Measurements from ENCODE around the gene STX12. TPM values are rescaled to one million over a fixed set of nuclear protein-coding genes. Genes with fewer than 3 reads are reported as not detected.
"Not testable (repeated sequence)": the region's sequence is repeated elsewhere in the genome, so short reads cannot be mapped to it uniquely, and the experiment has no call there.

Gene STX12
- total RNA-seq, 2 experiments from 2014 or later: 31.9 to 35.7 TPM

DNA sequence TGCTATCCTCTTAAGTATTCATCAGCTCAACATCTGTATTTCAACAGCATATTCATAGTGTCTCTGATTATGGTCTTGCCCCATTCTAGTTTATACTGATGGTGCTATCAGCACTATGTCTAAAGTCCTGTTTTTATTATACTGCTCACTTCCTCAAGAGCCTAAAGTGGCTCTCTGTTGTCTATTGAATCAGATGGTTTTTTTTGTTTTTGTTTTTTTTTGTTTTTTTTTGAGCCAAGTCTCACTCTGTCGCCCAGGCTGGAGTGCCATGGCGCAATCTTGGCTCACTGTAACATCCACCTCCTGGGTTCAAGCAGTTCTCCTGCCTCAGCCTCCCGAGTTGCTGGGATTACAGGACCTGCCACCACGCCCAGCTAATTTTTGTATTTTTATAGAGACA is 6.1 kb downstream of the STX12 start:
- peaks cover 11% of the 10 kb centered on the region for H3K36me3 Mint-ChIP-seq (ENCODE audit: low read depth)
- no peak overlapping the region for H3K27ac Mint-ChIP-seq
- no peaks in the 10 kb centered on the region for H3K27me3 Mint-ChIP-seq (ENCODE audit: low read depth)
- H3K4me3 Mint-ChIP-seq: no peak overlapping the region
- no peak for DNase-seq
- no peaks in the 10 kb centered on the region for H3K9me3 Mint-ChIP-seq
- CTCF ChIA-PET: no interaction called here
- H3K4me1 Mint-ChIP-seq (ENCODE audit: low read depth): peaks cover 32% of the 10 kb centered on the region
- intact Hi-C loops (cut with micrococcal nuclease): no loop called here

DNA sequence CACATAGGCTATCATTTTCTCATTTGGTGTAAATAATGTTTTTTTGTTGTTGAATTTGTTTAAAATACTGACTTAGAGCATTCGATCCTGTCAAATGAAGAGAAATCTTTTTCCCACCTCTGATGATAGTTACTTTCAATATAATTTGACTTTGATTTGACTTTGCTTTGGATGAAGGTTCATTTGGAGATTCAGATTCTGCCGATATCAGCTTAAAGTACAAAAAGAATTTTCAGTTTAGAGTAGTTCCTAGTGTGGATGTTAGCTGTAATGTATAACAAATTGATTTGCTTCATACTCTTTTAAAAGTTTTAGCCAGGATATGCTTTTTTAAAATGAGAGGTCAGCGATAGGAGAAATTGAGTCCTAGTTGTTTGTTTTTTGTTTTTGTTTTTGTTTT is 9.9 kb downstream of the STX12 start:
- no peaks in the 10 kb centered on the region for H3K27me3 Mint-ChIP-seq (ENCODE audit: low read depth)

DNA sequence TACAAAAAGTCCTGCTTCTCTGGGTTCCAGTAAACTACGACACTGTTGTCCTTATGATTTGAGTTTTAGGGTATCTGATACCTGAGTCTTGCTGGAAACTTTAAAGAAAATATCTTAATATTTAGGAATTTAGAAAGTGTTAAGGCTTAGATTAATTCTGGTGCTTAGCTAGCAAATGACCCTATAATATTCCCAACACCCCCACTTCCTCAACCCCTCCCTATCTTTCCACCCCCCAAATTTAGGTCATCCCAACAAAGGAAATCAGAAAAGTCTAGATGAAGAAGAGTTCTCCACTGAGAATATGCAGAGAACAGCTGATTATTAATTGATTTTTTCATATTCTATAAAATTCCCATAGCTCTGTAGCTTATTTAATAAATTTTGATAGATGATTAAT is 11.7 kb downstream of the STX12 start:
- H3K4me1 Mint-ChIP-seq (ENCODE audit: low read depth): peaks cover 18% of the 10 kb centered on the region
- CTCF ChIA-PET: no interaction called here
- no peak overlapping the region for H3K27ac Mint-ChIP-seq
- no peaks in the 10 kb centered on the region for H3K9me3 Mint-ChIP-seq
- no peaks in the 10 kb centered on the region for H3K27me3 Mint-ChIP-seq (ENCODE audit: low read depth)
- intact Hi-C loops (cut with micrococcal nuclease): no loop called here
- H3K4me3 Mint-ChIP-seq: no peak overlapping the region
- peaks cover 3% of the 10 kb centered on the region for H3K36me3 Mint-ChIP-seq (ENCODE audit: low read depth)
- no peak for DNase-seq

More for the DNA sequence above, 9.9 kb downstream of the STX12 start:
- no peaks in the 10 kb centered on the region for H3K9me3 Mint-ChIP-seq
- no peak for DNase-seq
- no peak overlapping the region for H3K4me3 Mint-ChIP-seq
- CTCF ChIA-PET: interaction anchor here (1.3 kb wide), 1 partner anchor 226 kb away, joined by 3 read pairs; no protein-coding TSS in a partner anchor
- no peak overlapping the region for H3K27ac Mint-ChIP-seq
- H3K36me3 Mint-ChIP-seq (ENCODE audit: low read depth): peaks cover 5% of the 10 kb centered on the region
- H3K4me1 Mint-ChIP-seq (ENCODE audit: low read depth): peaks cover 25% of the 10 kb centered on the region
- intact Hi-C loops (cut with micrococcal nuclease): no loop called here

DNA sequence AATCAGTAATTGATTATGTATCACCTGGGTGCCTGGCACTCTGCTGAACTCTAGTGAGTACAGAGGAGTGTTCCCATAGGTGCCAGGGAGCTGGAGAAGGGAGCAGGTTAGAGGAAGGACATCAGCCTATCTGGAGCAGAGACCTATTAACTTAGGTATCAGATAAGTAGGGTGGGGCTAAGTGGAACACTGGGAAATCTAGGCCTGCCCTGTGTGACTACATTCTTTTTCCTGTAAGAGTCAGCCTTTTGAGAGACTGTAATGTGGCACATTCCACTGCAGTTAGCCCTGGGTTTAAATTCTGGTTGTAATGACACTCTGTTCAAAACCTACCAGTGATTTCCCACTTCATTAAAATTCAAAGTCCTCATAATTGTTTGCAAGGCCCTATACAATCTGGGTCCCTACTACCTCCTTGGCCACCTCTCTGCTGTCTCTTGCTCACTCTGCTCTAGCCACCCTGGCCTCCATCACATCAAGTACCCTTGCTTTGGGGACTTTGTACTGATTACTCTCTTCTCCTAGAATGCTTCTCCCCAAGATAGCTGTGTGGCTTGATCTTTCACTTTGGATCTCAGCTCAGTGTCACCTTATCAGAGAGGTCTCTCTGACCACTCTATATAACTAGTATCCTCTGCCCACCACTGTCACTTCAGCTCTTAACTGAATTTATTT is 12.9 kb downstream of the STX12 start:
- Mint-ChIP-seq H3K27me3 (ENCODE audit: low read depth) (no peaks in the 10 kb centered on the region), H3K27ac (no peak overlapping the region), H3K4me3 (no peak overlapping the region), H3K36me3 (ENCODE audit: low read depth) (peaks cover 9% of the 10 kb centered on the region), H3K9me3 (no peaks in the 10 kb centered on the region), H3K4me1 (ENCODE audit: low read depth) (peaks cover 16% of the 10 kb centered on the region)
- intact Hi-C loops (cut with micrococcal nuclease): no loop called here
- CTCF ChIA-PET: interaction anchor here (0.6 to 0.7 kb wide), 2 partner anchors 110 to 587 kb away, joined by 3 read pairs; no protein-coding TSS in a partner anchor
- DNase-seq: no peak

DNA sequence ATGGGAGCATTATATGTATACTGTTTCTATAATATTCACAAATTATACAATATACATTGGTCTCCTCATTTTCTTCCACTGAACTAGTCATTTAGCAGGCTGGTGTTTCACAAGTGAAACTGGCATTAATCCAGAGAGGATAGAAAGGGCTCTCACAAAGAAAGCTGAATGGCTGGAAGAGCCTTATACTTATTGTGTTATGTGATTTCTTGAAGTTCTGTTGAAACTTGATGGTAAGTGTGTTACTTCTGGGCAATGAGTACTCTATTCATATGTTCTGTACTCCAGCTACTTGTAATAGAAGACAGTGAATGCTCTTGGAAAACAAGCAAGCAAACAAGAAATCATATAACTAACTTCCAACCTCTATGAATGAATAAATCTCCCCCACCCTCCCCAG is 14.9 kb downstream of the STX12 start:
- Mint-ChIP-seq H3K36me3 (ENCODE audit: low read depth) (peaks cover 11% of the 10 kb centered on the region), H3K4me1 (ENCODE audit: low read depth) (peaks cover 15% of the 10 kb centered on the region), H3K4me3 (no peak overlapping the region), H3K27ac (no peak overlapping the region), H3K27me3 (ENCODE audit: low read depth) (no peaks in the 10 kb centered on the region), H3K9me3 (no peaks in the 10 kb centered on the region)
- DNase-seq: no peak
- intact Hi-C loops (cut with micrococcal nuclease): no loop called here
- CTCF ChIA-PET: interaction anchor here (0.5 kb wide), 1 partner anchor 24 kb away, joined by 3 read pairs; no protein-coding TSS in a partner anchor

DNA sequence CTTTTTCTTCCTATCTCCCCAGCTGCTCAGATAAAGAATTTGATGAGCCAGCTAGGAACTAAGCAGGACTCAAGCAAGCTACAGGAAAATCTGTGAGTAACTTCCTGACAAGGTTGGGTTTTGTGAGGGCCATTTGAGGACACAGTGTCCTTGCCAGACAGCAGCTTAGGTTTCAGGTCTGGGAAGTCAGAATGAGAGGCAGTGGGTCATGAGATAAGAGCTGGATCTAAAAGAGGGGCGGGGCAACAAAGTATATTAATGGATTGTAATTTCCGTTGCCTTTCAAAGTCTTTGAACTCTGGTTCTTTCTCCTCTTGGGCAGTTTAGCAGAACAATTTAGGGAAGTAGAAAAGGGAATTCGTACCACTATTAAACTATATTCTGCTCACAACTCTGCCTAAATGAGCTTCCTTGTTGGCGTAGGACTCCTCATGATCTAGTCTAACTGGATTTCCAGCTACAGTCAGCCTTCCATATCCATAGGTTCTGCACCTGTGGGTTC is 16.6 kb downstream of the STX12 start:
- Mint-ChIP-seq H3K27me3 (ENCODE audit: low read depth) (no peaks in the 10 kb centered on the region), H3K4me3 (no peak overlapping the region), H3K36me3 (ENCODE audit: low read depth) (peaks cover 15% of the 10 kb centered on the region), H3K27ac (no peak overlapping the region), H3K4me1 (ENCODE audit: low read depth) (peaks cover 13% of the 10 kb centered on the region), H3K9me3 (no peaks in the 10 kb centered on the region)
- intact Hi-C loops (cut with micrococcal nuclease): no loop called here
- DNase-seq: no peak
- CTCF ChIA-PET: interaction anchor here (1.2 kb wide), 1 partner anchor 127 kb away, joined by 3 read pairs; no protein-coding TSS in a partner anchor

DNA sequence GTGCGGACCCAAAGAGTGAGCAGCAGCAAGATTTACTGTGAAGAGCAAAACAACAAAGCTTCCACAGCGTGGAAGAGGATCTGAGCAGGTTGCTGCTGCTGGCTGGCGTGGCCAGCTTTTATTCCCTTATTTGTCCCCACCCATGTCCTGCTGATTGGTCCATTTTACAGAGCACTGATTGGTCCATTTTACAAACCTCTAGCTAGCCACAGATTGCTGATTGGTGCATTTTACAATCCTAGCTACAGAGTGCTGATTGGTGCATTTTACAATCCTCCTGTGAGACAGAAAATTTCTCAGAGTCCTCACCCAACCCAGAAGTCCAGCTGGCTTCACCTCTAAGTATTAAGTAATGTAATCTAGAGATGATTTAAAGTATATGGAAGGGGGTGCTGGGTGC is 17.3 kb downstream of the STX12 start:
- H3K27me3 Mint-ChIP-seq (ENCODE audit: low read depth); H3K27ac Mint-ChIP-seq; H3K4me1 Mint-ChIP-seq (ENCODE audit: low read depth); DNase-seq; H3K9me3 Mint-ChIP-seq; intact Hi-C loops (cut with micrococcal nuclease); H3K4me3 Mint-ChIP-seq: not testable (repeated sequence)
- peaks cover 19% of the 10 kb centered on the region for H3K36me3 Mint-ChIP-seq (ENCODE audit: low read depth)
- CTCF ChIA-PET: interaction anchor here (1.2 kb wide), 1 partner anchor 127 kb away, joined by 3 read pairs; no protein-coding TSS in a partner anchor

DNA sequence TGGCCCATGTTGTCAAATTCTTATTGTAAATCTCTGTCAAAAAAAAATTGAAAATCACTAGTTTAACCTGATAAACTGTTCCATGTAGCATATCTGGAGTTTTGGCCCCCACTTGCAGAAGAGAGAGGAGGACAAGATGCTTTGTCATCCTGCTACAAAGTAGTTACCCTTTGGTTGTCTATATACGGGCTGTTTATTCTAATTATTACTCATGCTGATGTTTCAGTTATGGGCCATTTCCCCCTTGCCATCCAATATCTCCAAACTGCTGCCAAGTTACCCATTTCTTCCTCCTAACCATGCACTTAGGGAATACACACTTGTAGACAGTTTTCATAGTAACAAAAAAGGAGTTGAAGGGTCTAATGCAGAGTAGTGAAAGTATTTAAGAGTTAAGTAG is 22.6 kb downstream of the STX12 start:
- no peak overlapping the region for H3K27ac Mint-ChIP-seq
- no peaks in the 10 kb centered on the region for H3K27me3 Mint-ChIP-seq (ENCODE audit: low read depth)
- H3K4me1 Mint-ChIP-seq (ENCODE audit: low read depth): peaks cover 5% of the 10 kb centered on the region
- no peak for DNase-seq
- H3K9me3 Mint-ChIP-seq: no peaks in the 10 kb centered on the region
- CTCF ChIA-PET: no interaction called here
- peaks cover 30% of the 10 kb centered on the region for H3K36me3 Mint-ChIP-seq (ENCODE audit: low read depth)
- intact Hi-C loops (cut with micrococcal nuclease): no loop called here
- H3K4me3 Mint-ChIP-seq: no peak overlapping the region

DNA sequence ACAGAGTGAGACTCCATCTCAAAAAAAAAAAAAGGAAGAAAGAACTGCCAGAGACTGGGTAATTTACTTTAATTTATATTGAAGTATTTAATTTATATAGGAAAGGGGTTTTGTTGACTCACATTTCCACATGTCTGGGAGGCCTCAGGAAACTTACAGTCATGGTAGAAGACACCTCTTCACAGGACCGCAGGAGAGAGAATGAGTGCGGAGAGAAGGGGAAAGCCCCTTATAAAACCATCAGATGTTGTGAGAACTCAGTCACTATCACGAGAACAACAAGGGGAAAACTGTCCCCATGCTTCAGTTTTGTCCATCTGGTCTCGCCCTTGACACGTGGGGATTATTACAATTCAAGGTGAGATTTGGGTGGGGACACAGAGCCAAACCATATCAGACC is 31.8 kb downstream of the STX12 start:
- Mint-ChIP-seq H3K27me3 (ENCODE audit: low read depth) (no peaks in the 10 kb centered on the region), H3K27ac (no peak overlapping the region), H3K4me3 (no peak overlapping the region), H3K9me3 (no peaks in the 10 kb centered on the region), H3K36me3 (ENCODE audit: low read depth) (peaks cover 24% of the 10 kb centered on the region), H3K4me1 (ENCODE audit: low read depth) (peaks cover 2% of the 10 kb centered on the region)
- intact Hi-C loops (cut with micrococcal nuclease): no loop called here
- no peak for DNase-seq
- CTCF ChIA-PET: interaction anchor here (0.6 kb wide), 1 partner anchor 152 kb away, joined by 3 read pairs; no protein-coding TSS in a partner anchor

DNA sequence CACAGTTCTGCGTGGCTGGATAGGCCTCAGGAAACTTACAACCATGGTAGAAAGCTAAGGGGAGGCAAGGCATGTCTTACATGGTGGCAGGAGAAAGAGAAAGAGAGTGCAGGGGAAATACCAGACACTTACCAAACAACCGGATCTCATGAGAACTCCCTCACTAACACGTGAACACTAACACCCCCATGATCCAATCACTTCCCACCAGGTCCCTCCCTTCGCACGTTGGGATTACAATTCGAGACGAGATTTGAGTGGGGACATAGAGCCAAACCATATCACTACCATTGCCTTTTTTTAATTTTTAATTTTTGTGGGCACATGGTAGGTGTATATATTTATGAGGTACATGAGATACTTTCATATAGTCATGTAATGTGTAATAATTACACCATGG is 33.7 kb downstream of the STX12 start:
- H3K36me3 Mint-ChIP-seq (ENCODE audit: low read depth): peaks cover 22% of the 10 kb centered on the region
- no peaks in the 10 kb centered on the region for H3K9me3 Mint-ChIP-seq
- intact Hi-C loops (cut with micrococcal nuclease): no loop called here
- peaks cover 2% of the 10 kb centered on the region for H3K4me1 Mint-ChIP-seq (ENCODE audit: low read depth)
- H3K4me3 Mint-ChIP-seq: no peak overlapping the region
- H3K27ac Mint-ChIP-seq: no peak overlapping the region
- no peak for DNase-seq
- CTCF ChIA-PET: no interaction called here
- no peaks in the 10 kb centered on the region for H3K27me3 Mint-ChIP-seq (ENCODE audit: low read depth)

DNA sequence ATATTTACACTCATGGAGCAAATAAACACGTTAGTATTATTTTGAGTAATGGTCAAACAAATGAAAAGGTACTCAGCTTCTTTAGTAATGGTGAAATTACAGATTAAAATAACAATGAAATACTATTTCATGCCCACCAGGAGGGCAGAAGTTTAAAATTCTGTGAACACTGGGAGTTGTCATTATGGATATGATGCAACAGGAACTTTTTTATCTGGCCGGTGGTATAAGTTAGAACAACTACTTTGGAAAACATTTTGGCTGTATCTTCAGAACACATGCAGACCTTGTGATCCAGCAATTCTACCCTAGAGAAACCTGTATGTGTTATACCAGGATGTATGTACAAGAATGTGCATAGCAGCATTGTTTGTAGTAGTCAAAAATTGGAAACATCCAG is 34.4 kb downstream of the STX12 start:
- H3K27ac Mint-ChIP-seq: no peak overlapping the region
- intact Hi-C loops (cut with micrococcal nuclease): no loop called here
- no peak overlapping the region for H3K4me3 Mint-ChIP-seq
- CTCF ChIA-PET: no interaction called here
- no peak for DNase-seq
- H3K27me3 Mint-ChIP-seq (ENCODE audit: low read depth): no peaks in the 10 kb centered on the region
- peaks cover 21% of the 10 kb centered on the region for H3K36me3 Mint-ChIP-seq (ENCODE audit: low read depth)
- peaks cover 2% of the 10 kb centered on the region for H3K4me1 Mint-ChIP-seq (ENCODE audit: low read depth)
- no peaks in the 10 kb centered on the region for H3K9me3 Mint-ChIP-seq

DNA sequence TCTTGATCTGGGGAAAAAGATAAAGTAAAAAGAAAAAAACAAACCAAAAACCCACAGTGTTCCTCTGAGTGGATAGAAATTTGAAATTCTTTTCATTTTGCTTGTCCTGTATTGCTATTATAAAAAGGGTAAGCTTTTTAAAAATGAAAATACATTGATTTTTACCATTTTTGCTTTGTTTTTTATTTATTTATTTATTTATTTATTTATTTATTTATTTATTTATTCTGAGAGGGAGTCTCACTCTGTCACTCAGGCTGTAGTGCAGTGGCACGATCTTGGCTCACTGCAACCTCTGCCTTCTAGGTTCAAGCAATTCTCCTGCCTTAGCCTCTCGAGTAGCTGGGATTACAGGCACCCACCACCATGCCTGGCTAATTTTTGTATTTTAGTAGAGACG is 35.1 kb downstream of the STX12 start:
- H3K9me3 Mint-ChIP-seq; H3K27me3 Mint-ChIP-seq (ENCODE audit: low read depth); DNase-seq; H3K27ac Mint-ChIP-seq; intact Hi-C loops (cut with micrococcal nuclease); H3K4me3 Mint-ChIP-seq; H3K4me1 Mint-ChIP-seq (ENCODE audit: low read depth): not testable (repeated sequence)
- CTCF ChIA-PET: interaction anchor here (0.8 kb wide), 1 partner anchor 172 kb away, joined by 3 read pairs; no protein-coding TSS in a partner anchor
- H3K36me3 Mint-ChIP-seq (ENCODE audit: low read depth): peaks cover 18% of the 10 kb centered on the region

DNA sequence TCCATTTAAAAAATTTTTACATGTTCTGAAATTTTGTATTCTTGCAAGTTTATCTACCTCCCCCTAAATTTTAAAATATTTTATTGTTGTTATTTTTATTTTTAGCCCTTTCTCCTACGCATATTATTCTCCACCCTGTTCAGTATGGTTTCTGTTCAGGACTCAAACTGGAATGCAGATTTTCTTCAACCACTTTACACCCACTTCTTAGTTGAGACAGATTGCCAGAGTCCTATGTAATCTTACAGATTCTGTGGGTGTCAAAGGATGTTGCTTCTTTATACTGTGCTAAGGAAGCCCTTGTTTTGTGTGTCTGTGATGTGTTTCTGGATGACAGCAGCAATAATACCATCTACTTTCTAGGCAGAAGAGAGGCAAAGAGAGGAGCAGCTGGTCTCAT is 36.9 kb downstream of the STX12 start:
- Mint-ChIP-seq H3K27me3 (ENCODE audit: low read depth) (no peaks in the 10 kb centered on the region), H3K4me1 (ENCODE audit: low read depth) (peaks cover under 1% of the 10 kb centered on the region), H3K27ac (no peak overlapping the region), H3K9me3 (no peaks in the 10 kb centered on the region), H3K36me3 (ENCODE audit: low read depth) (peaks cover 12% of the 10 kb centered on the region), H3K4me3 (no peak overlapping the region)
- DNase-seq: no peak
- CTCF ChIA-PET: interaction anchor here (0.7 kb wide), 1 partner anchor 162 kb away, joined by 7 read pairs; no protein-coding TSS in a partner anchor
- intact Hi-C loops (cut with micrococcal nuclease): no loop called here

Measured in activated naive CD4-positive, alpha-beta T cell treated with anti-CD3 and anti-CD28 coated beads for 36 hours (primary cell).